GM12892 (cell line): ENCODE data around the gene PC.

Source experiments
- POLR2A ChIP-seq: IDR thresholded peaks from 2 replicates; pipeline ENCODE4 v1.6.1; 2011; ENCODE audit warnings: low read depth, low read length, control low read depth
- POLR2AphosphoS5 ChIP-seq: IDR thresholded peaks from 2 replicates; pipeline ENCODE4 v1.6.1; 2011; ENCODE audit warnings: low read depth, low read length, control low read depth
- TAF1 ChIP-seq: IDR thresholded peaks from 2 replicates; pipeline ENCODE4 v1.6.1; 2011; ENCODE audit warnings: low read depth, mild to moderate bottlenecking, control low read depth, low read length, borderline replicate concordance

- no peak for TF ChIP-seq POLR2AphosphoS5
- no peak for TF ChIP-seq POLR2A
- TF ChIP-seq TAF1, result no peak
These were observed 19.5 kb downstream of the PC start for GRCh38 chr11:66938582-66939135.
